Thyroid gland (tissue), 4 donors: Measurements from ENCODE around the gene INTS1.

Experiments used
- CTCF ChIP-seq, 6 experiments: fragments of 200-600 bp in 3 of 6; fragments of 450-650 bp in 3 of 6; sonication (generic) in 3 of 6; IDR thresholded peaks; one replicate each; pipeline ENCODE4 v1.5.1; 2016 to 2019; ENCODE audit warnings: antibody characterized with exemption in 6 of 6, mild to moderate bottlenecking in 2 of 6, inconsistent platforms in 1 of 6, moderate library complexity in 1 of 6
- POLR2A ChIP-seq, 2 donors: fragments of 450-650 bp; IDR thresholded peaks; one replicate each; pipeline ENCODE4 v1.6.1; 2017; ENCODE audit warnings: antibody characterized with exemption in 2 of 2, mild to moderate bottlenecking in 2 of 2, moderate library complexity in 1 of 2

- no peak for TF ChIP-seq CTCF (IDR thresholded peaks at IDR 0.05)
- no peak for TF ChIP-seq POLR2A (IDR thresholded peaks at IDR 0.05)
Measured at GRCh38 chr7:1541431-1542162, 37.4 kb upstream of the INTS1 start.
